ENCODE data around the gene TRIM33.

DNA sequence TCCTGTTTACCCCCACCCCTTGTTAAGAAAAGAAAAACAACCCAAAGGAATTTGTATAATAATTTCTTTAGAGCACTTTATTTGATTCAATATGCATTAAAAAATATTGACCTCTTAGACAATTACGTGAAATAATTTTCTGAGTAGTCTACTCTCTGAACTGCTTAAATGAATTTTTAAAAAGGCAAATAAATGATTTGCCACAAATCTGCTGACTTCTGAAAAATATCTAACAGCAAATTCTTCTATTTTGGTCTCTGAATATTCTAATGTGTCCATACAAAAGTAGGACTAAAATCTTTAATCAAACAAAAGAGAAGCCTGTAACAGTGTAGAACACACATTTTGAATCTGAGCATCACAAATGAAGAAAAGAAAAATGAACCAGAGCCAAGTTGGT lies 115.1 kb downstream of the TRIM33 start:
- TF ChIP-seq POLR2AphosphoS5 (IDR thresholded peaks at IDR 0.05; ENCODE audit: low read depth) (no peak), GABPA (IDR thresholded peaks at IDR 0.05; ENCODE audit: low read depth) (no peak)
- TF ChIP-seq, protein P1, sequence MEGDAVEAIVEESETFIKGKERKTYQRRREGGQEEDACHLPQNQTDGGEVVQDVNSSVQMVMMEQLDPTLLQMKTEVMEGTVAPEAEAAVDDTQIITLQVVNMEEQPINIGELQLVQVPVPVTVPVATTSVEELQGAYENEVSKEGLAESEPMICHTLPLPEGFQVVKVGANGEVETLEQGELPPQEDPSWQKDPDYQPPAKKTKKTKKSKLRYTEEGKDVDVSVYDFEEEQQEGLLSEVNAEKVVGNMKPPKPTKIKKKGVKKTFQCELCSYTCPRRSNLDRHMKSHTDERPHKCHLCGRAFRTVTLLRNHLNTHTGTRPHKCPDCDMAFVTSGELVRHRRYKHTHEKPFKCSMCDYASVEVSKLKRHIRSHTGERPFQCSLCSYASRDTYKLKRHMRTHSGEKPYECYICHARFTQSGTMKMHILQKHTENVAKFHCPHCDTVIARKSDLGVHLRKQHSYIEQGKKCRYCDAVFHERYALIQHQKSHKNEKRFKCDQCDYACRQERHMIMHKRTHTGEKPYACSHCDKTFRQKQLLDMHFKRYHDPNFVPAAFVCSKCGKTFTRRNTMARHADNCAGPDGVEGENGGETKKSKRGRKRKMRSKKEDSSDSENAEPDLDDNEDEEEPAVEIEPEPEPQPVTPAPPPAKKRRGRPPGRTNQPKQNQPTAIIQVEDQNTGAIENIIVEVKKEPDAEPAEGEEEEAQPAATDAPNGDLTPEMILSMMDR (IDR thresholded peaks at IDR 0.05; ENCODE audit: insufficient read depth, low read length) = no peak
- TF ChIP-seq, protein P2, sequence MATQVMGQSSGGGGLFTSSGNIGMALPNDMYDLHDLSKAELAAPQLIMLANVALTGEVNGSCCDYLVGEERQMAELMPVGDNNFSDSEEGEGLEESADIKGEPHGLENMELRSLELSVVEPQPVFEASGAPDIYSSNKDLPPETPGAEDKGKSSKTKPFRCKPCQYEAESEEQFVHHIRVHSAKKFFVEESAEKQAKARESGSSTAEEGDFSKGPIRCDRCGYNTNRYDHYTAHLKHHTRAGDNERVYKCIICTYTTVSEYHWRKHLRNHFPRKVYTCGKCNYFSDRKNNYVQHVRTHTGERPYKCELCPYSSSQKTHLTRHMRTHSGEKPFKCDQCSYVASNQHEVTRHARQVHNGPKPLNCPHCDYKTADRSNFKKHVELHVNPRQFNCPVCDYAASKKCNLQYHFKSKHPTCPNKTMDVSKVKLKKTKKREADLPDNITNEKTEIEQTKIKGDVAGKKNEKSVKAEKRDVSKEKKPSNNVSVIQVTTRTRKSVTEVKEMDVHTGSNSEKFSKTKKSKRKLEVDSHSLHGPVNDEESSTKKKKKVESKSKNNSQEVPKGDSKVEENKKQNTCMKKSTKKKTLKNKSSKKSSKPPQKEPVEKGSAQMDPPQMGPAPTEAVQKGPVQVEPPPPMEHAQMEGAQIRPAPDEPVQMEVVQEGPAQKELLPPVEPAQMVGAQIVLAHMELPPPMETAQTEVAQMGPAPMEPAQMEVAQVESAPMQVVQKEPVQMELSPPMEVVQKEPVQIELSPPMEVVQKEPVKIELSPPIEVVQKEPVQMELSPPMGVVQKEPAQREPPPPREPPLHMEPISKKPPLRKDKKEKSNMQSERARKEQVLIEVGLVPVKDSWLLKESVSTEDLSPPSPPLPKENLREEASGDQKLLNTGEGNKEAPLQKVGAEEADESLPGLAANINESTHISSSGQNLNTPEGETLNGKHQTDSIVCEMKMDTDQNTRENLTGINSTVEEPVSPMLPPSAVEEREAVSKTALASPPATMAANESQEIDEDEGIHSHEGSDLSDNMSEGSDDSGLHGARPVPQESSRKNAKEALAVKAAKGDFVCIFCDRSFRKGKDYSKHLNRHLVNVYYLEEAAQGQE (IDR thresholded peaks at IDR 0.05; ENCODE audit: insufficient replicate concordance, low read depth) = no peak

All from HL-60 (cell line).